LNCaP clone FGC (cell line): ENCODE results near the gene CLEC2L.

Experiments
- DNase-seq: peaks from one replicate; pipeline ENCODE4 v3.0.0-alpha.2; 2011; ENCODE audit warnings: low read depth
- H3K4me3 ChIP-seq: 2 replicates; pipeline ENCODE4 v1.5.1; 2011; ENCODE audit warnings: mild to moderate bottlenecking, low read depth, low read length, control low read depth
- CTCF ChIP-seq: IDR thresholded peaks from 2 replicates; pipeline ENCODE4 v1.5.1; 2012; ENCODE audit warnings: mild to moderate bottlenecking; ENCODE audit not compliant: control insufficient read depth, insufficient read depth; ENCODE audit errors: extremely low read depth

CLEC2L gene

GRCh38 chr7:139496528-139496927 lies 27.0 kb upstream of the CLEC2L start:
- no peak overlapping the region for H3K4me3 ChIP-seq
- DNase-seq = no peak
- TF ChIP-seq CTCF = no peak

- no peak for DNase-seq
- TF ChIP-seq CTCF = no peak
- H3K4me3 ChIP-seq = no peak overlapping the region
Observed at GRCh38 chr7:139500770-139501138, 22.7 kb upstream of the CLEC2L start.

GRCh38 chr7:139502226-139502625 lies 21.3 kb upstream of the CLEC2L start:
- no peak overlapping the region for H3K4me3 ChIP-seq
- TF ChIP-seq CTCF = no peak
- no peak for DNase-seq

GRCh38 chr7:139505563-139505962 lies 17.9 kb upstream of the CLEC2L start:
- no peak for TF ChIP-seq CTCF
- H3K4me3 ChIP-seq = no peak overlapping the region
- DNase-seq = no peak

- no peak overlapping the region for H3K4me3 ChIP-seq
- no peak for TF ChIP-seq CTCF
Observed at GRCh38 chr7:139509535-139509934, 13.9 kb upstream of the CLEC2L start.

GRCh38 chr7:139511315-139511714 lies 12.2 kb upstream of the CLEC2L start:
- DNase-seq = no peak
- TF ChIP-seq CTCF = no peak
- H3K4me3 ChIP-seq = no peak overlapping the region

More at GRCh38 chr7:139509535-139509934, 13.9 kb upstream of the CLEC2L start:
- DNase-seq = no peak

GRCh38 chr7:139515266-139515665 lies 8.2 kb upstream of the CLEC2L start:
- DNase-seq = no peak
- TF ChIP-seq CTCF = no peak
- H3K4me3 ChIP-seq = no peak overlapping the region
